ENCODE data around the gene SPINK2. TPM values are rescaled to one million over a fixed set of nuclear protein-coding genes. Genes with fewer than 3 reads are reported as not detected.

The SPINK2 gene
- total RNA-seq, 2 experiments from 2014 or later, result 1.5 to 1.9 TPM

DNA sequence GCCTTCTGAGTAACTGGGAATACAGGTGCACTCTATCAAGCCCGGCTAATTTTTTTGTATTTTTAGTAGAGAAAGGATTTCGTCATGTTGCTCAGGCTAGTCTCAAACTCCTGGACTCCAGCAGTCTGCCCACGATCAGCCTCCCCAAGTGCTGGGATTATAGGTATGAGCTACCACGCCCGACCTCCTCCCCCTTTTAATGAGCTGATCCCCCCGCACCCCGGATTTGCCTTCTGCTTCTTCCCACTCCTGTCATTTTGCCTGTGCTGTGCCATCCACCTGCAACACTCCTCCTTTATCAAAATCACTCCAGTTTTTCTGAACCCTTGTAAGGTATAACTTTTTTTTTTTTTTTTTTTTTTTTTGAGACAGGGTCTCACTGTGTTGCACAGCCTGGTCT lies 33.4 kb downstream of the SPINK2 start:
- no peak overlapping the region for H3K27ac Mint-ChIP-seq
- ATAC-seq, result no peak

GRCh38 chr4:56787380-56787779 lies 34.1 kb downstream of the SPINK2 start:
- Mint-ChIP-seq H3K27ac (no peak overlapping the region), H3K4me1 (no peaks in the 10 kb centered on the region), H3K4me3 (no peak overlapping the region), H3K36me3 (no peaks in the 10 kb centered on the region), H3K9me3 (ENCODE audit: low read depth) (no peaks in the 10 kb centered on the region), H3K27me3 (peaks cover 9% of the 10 kb centered on the region)
- no peak for ATAC-seq
- CTCF ChIA-PET, result interaction anchor here (0.6 kb wide), 1 partner anchor 25 kb away, joined by 4 read pairs; no protein-coding TSS in a partner anchor
- DNase-seq, result no peak

More for the DNA sequence above, 33.4 kb downstream of the SPINK2 start:
- no peaks in the 10 kb centered on the region for H3K36me3 Mint-ChIP-seq
- H3K27me3 Mint-ChIP-seq, result peaks cover 9% of the 10 kb centered on the region
- CTCF ChIA-PET, result no interaction called here
- no peaks in the 10 kb centered on the region for H3K4me1 Mint-ChIP-seq
- H3K4me3 Mint-ChIP-seq, result no peak overlapping the region
- DNase-seq, result no peak
- H3K9me3 Mint-ChIP-seq (ENCODE audit: low read depth), result no peaks in the 10 kb centered on the region

DNA sequence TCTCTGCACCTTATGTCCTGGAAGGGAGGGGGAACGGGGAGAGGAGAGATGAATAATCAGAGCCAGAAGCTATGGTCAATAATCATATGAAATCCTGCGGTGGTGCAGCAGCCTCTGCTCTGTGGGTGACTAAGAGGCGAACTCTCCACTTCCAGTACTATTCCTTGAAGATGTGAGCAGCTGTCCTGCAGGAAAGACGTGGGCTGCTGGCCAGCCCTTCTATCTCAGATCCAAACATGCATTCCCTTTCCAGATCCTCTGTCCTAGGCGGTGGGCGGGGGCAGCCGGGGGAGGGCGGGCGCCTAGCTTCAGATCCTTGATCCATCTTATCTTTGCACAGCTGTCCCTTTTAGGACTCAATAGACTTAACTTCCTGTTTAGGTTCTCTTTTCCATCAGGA lies 34.5 kb downstream of the SPINK2 start:
- DNase-seq, result no peak
- Mint-ChIP-seq H3K27me3 (peaks cover 9% of the 10 kb centered on the region), H3K9me3 (ENCODE audit: low read depth) (no peaks in the 10 kb centered on the region), H3K36me3 (no peaks in the 10 kb centered on the region), H3K27ac (no peak overlapping the region), H3K4me3 (no peak overlapping the region), H3K4me1 (no peaks in the 10 kb centered on the region)
- CTCF ChIA-PET, result interaction anchor here (0.6 kb wide), 1 partner anchor 25 kb away, joined by 4 read pairs; no protein-coding TSS in a partner anchor
- ATAC-seq, result no peak

DNA sequence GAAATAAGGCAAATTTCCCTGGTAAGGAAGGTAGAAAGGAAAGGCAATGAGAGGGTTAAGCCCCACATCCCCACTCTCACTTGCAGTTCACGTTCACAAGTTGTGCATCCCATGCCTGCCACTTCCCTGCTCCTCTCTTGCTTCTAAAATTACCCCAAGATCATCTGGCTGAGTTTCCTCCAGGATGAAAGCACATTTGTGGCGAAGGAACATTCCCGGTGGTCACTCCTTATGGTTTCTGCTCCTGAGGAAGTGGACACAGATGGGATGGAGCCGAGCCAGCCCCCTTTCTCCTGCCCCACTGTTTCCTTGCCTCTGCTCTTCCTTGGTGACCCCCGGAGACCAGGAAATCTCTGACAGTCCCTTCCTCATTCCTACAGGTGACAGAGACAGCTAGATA lies 37.5 kb downstream of the SPINK2 start:
- no peaks in the 10 kb centered on the region for H3K9me3 Mint-ChIP-seq (ENCODE audit: low read depth)
- no peak for ATAC-seq

DNA sequence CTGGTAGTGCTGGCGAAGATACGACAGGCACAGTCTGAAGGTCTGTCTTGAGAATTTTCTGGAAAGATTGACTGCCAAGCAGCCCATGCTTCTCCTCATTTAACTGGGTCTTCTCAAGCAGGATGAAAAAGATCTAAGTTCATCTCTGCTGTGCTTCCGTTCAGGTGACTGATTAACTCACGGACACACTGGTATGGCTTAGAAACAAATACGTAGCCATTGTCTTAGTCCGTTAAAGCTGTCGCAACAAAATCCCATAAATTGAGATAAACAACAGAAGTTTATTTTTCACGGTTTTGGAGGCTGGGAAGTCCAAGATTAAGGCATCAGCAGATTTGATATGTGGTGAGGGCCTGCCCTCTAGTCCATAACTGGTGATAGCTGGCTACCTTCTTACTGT lies 39.5 kb downstream of the SPINK2 start:
- Mint-ChIP-seq H3K4me3 (no peak overlapping the region), H3K36me3 (no peaks in the 10 kb centered on the region), H3K27me3 (peaks cover 9% of the 10 kb centered on the region), H3K9me3 (ENCODE audit: low read depth) (no peaks in the 10 kb centered on the region), H3K4me1 (no peaks in the 10 kb centered on the region), H3K27ac (no peak overlapping the region)
- CTCF ChIA-PET, result no interaction called here
- ATAC-seq (no peak), DNase-seq (no peak)

More for the DNA sequence above, 37.5 kb downstream of the SPINK2 start:
- Mint-ChIP-seq H3K27ac (no peak overlapping the region), H3K27me3 (peaks cover 9% of the 10 kb centered on the region), H3K4me1 (no peaks in the 10 kb centered on the region), H3K36me3 (no peaks in the 10 kb centered on the region), H3K4me3 (no peak overlapping the region)
- CTCF ChIA-PET, result no interaction called here
- no peak for DNase-seq

- Mint-ChIP-seq H3K36me3 (peaks cover 1% of the 10 kb centered on the region), H3K9me3 (ENCODE audit: low read depth) (no peaks in the 10 kb centered on the region), H3K27me3 (no peaks in the 10 kb centered on the region), H3K4me1 (peaks cover 2% of the 10 kb centered on the region), H3K4me3 (no peak overlapping the region), H3K27ac (no peak overlapping the region)
- DNase-seq (no peak), ATAC-seq (no peak)
- CTCF ChIA-PET, result interaction anchor here (1.2 kb wide), 1 partner anchor 51 kb away, joined by 3 read pairs; no protein-coding TSS in a partner anchor
Observed at GRCh38 chr4:56773346-56773745, 48.2 kb downstream of the SPINK2 start.

DNA sequence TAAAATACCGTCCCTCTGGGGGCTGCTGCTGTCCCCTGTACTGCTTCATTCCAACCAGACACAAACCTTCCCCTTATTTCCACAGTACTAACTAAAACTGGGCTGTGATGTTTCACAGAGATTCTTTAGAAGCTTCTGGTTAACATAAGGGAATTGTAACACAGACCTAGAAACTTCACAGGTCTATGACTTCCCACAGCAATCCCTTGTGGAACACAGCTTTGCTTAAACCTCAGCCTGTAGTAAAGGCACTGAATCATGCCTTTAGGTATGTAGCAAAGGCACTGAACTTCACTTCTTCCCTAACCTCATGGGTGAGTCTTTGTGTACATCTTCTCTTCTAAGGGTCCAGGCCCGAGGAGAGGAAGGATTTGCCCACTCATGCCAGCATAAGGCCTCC lies 49.4 kb downstream of the SPINK2 start:
- H3K27ac Mint-ChIP-seq, result no peak overlapping the region
- no peaks in the 10 kb centered on the region for H3K9me3 Mint-ChIP-seq (ENCODE audit: low read depth)
- DNase-seq, result no peak
- no peaks in the 10 kb centered on the region for H3K27me3 Mint-ChIP-seq
- H3K4me3 Mint-ChIP-seq, result no peak overlapping the region
- ATAC-seq, result no peak
- CTCF ChIA-PET, result interaction anchor here (1.3 kb wide), 1 partner anchor 15 kb away, joined by 3 read pairs; no protein-coding TSS in a partner anchor
- H3K36me3 Mint-ChIP-seq, result peaks cover 2% of the 10 kb centered on the region
- peaks cover 2% of the 10 kb centered on the region for H3K4me1 Mint-ChIP-seq

DNA sequence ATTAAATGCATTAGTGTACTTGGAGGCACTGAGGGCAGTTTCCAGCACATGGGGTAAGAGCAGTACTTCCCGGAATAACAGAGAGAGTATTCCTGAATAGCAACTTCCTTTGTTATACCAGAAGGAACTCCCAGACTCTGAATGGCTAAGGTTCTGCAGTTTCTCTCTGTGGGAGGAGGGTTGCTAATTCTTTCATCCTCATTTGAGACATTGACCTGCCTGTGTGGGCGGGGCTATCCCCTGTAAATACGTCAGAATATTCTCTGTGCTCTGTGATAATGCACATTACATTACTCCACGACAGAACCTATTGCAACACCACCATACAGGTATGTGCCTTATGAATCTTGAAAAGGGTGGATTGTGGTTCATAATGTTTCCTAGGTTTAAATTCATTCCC lies 52.7 kb downstream of the SPINK2 start:
- DNase-seq (no peak), ATAC-seq (no peak)
- Mint-ChIP-seq H3K4me1 (peaks cover 7% of the 10 kb centered on the region), H3K27ac (no peak overlapping the region), H3K27me3 (no peaks in the 10 kb centered on the region), H3K36me3 (peaks cover 2% of the 10 kb centered on the region), H3K4me3 (no peak overlapping the region), H3K9me3 (ENCODE audit: low read depth) (no peaks in the 10 kb centered on the region)
- CTCF ChIA-PET, result interaction anchor here (0.8 to 1.7 kb wide), 3 partner anchors 9 to 114 kb away, joined by 3 to 5 read pairs (median 5); no protein-coding TSS in a partner anchor

GRCh38 chr4:56768316-56768715 lies 53.2 kb downstream of the SPINK2 start:
- peaks cover 2% of the 10 kb centered on the region for H3K36me3 Mint-ChIP-seq
- no peak overlapping the region for H3K4me3 Mint-ChIP-seq
- H3K27me3 Mint-ChIP-seq, result no peaks in the 10 kb centered on the region
- peaks cover 9% of the 10 kb centered on the region for H3K4me1 Mint-ChIP-seq
- DNase-seq (no peak), ATAC-seq (no peak)
- H3K9me3 Mint-ChIP-seq (ENCODE audit: low read depth), result no peaks in the 10 kb centered on the region
- CTCF ChIA-PET, result interaction anchor here (0.8 to 1.7 kb wide), 3 partner anchors 10 to 114 kb away, joined by 3 to 5 read pairs (median 5); no protein-coding TSS in a partner anchor
- H3K27ac Mint-ChIP-seq, result no peak overlapping the region

DNA sequence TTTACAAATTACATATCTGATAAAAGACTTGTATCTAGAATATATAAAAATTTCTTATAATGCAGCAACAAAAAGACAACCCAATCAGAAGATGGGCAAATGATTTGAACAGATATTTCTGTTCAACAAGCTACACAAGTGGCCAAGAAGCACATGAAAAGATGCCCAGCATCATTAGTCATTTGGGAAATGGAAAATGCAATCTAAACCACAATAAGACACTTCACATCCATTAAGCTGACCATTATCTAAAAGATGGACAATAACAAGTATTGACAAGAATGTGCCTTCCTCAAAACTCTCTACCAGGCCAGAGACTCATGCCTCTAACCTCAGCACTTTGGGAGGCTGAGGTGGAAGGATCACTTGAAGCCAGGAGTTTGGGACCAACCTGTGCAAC lies 53.9 kb downstream of the SPINK2 start:
- Mint-ChIP-seq H3K27me3 (no peaks in the 10 kb centered on the region), H3K27ac (no peak overlapping the region), H3K36me3 (peaks cover 2% of the 10 kb centered on the region), H3K4me1 (peaks cover 16% of the 10 kb centered on the region), H3K9me3 (ENCODE audit: low read depth) (no peaks in the 10 kb centered on the region), H3K4me3 (no peak overlapping the region)
- ATAC-seq (no peak), DNase-seq (no peak)
- CTCF ChIA-PET, result interaction anchor here (0.8 to 1.7 kb wide), 4 partner anchors 8 to 69 kb away, joined by 3 to 7 read pairs (median 5); no protein-coding TSS in a partner anchor

DNA sequence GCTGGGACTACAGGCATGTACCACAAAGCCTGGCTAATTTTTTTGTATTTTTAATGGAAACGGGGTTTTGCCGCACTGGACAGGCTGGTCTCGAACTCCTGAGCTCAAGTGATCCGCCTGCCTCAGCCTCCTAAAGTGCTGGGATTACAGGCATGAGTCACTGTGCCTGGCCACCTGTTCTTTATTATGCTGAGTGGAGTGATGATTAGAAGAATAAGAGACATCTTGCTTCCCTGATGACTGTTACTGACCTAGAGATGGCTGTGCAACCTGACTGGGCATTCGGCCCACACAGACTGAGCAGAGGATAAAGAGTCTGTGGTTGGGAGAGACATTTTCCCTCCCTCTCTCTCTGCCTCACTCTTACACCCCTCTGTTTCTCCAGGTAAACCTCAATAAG lies 56.7 kb downstream of the SPINK2 start:
- DNase-seq (no peak), ATAC-seq (no peak)
- CTCF ChIA-PET, result interaction anchor here (1.2 to 4.3 kb wide), 2 partner anchors 12 to 35 kb away, joined by 3 to 19 read pairs; no protein-coding TSS in a partner anchor
- Mint-ChIP-seq H3K4me3 (no peak overlapping the region), H3K4me1 (peaks cover 29% of the 10 kb centered on the region), H3K27me3 (no peaks in the 10 kb centered on the region), H3K36me3 (peaks cover 1% of the 10 kb centered on the region), H3K27ac (no peak overlapping the region), H3K9me3 (ENCODE audit: low read depth) (no peaks in the 10 kb centered on the region)

DNA sequence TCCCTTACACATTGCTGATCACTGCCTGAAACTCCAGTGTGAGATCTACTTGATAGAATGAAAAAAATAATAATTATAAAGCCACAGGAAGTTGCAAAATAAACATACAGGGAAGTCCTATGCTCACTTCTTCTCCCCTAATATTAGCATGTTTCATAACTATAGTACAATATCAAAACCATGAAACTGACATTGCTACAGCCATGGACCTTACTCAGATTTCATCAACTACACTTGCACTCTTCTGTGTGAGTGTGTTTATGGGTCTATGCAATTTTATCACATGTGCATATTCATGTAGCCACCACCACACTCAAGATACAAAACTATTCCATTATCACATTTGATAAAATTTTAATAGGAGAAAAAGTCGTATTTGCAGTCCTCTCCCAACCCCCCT lies 57.3 kb downstream of the SPINK2 start:
- Mint-ChIP-seq H3K4me3 (no peak overlapping the region), H3K27ac (no peak overlapping the region), H3K36me3 (peaks cover 1% of the 10 kb centered on the region), H3K9me3 (ENCODE audit: low read depth) (no peaks in the 10 kb centered on the region), H3K4me1 (peaks cover 31% of the 10 kb centered on the region), H3K27me3 (no peaks in the 10 kb centered on the region)
- DNase-seq (no peak), ATAC-seq (no peak)
- CTCF ChIA-PET, result interaction anchor here (1.3 to 4.3 kb wide), 2 partner anchors 35 to 143 kb away, joined by 3 to 19 read pairs; partner anchors contain the start of gene REST

GRCh38 chr4:56762484-56763250 lies 58.8 kb downstream of the SPINK2 start:
- DNase-seq (peak; percentile 64), ATAC-seq (peak; percentile 66)
- H3K36me3 Mint-ChIP-seq, result peaks cover 1% of the 10 kb centered on the region
- peak overlapping the region; percentile 32 for H3K27ac Mint-ChIP-seq
- H3K27me3 Mint-ChIP-seq, result no peaks in the 10 kb centered on the region
- no peaks in the 10 kb centered on the region for H3K9me3 Mint-ChIP-seq (ENCODE audit: low read depth)
- CTCF ChIA-PET, result interaction anchor here (0.9 to 4.3 kb wide), 5 partner anchors 37 to 145 kb away, joined by 3 to 19 read pairs (median 3); partner anchors contain the start of gene REST
- H3K4me1 Mint-ChIP-seq, result peaks cover 44% of the 10 kb centered on the region
- H3K4me3 Mint-ChIP-seq, result no peak overlapping the region

DNA sequence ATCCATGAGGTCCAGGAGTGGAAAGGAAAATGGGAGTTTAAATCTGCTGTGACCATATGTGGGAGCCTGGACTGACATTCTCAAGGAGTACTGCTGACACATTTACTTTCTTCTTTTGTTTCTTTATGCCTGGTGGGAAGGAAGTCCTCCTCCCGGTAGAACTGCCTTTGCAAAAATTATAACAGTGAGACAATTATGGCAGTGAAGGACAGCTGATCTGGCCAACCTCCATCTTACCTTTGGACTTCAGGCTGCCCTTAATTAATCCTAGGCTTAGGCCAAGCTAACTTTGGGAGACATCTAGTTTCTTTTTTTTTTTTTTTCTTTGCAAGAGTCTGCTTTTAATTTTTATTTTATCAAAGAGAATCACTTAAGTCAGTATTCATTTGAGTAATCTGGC lies 61.3 kb downstream of the SPINK2 start:
- Mint-ChIP-seq H3K4me3 (no peak overlapping the region), H3K9me3 (ENCODE audit: low read depth) (no peaks in the 10 kb centered on the region), H3K27ac (no peak overlapping the region), H3K4me1 (peaks cover 61% of the 10 kb centered on the region), H3K36me3 (peaks cover 2% of the 10 kb centered on the region), H3K27me3 (no peaks in the 10 kb centered on the region)
- DNase-seq, result no peak
- ATAC-seq, result no peak
- CTCF ChIA-PET, result interaction anchor here (0.7 kb wide), 1 partner anchor 766 kb away, joined by 3 read pairs; no protein-coding TSS in a partner anchor

All from activated CD8-positive, alpha-beta memory T cell treated with anti-CD3 and anti-CD28 coated beads, Interleukin-2, amount 10 ng/mL, durations not matched to agents 7 days and 5 days (primary cell).